H9 (cell line): Measurements from ENCODE around the gene HNRNPH1. TPM values are rescaled to one million over a fixed set of nuclear protein-coding genes. Genes with fewer than 3 reads are reported as not detected.
"Not testable (repeated sequence)": the region's sequence is repeated elsewhere in the genome, so short reads cannot be mapped to it uniquely, and the experiment has no call there.

Source experiments
- DNase-seq: peaks from one replicate; pipeline ENCODE4 v3.0.0-alpha.2; 2017
- H2AFZ ChIP-seq: one replicate; pipeline ENCODE4 v1.6.1; 2013; ENCODE audit warnings: mild to moderate bottlenecking, low read length, control low read depth, moderate library complexity
- H2AK5ac ChIP-seq: 2 replicates; pipeline ENCODE4 v1.6.1; 2013; ENCODE audit warnings: low read length, control low read depth, mixed read lengths; ENCODE audit not compliant: insufficient read length
- H2BK120ac ChIP-seq: one replicate; pipeline ENCODE4 v1.6.1; 2013; ENCODE audit warnings: low read depth, mild to moderate bottlenecking, low read length, control low read depth, inconsistent platforms; ENCODE audit not compliant: poor library complexity, severe bottlenecking
- H2BK12ac ChIP-seq: 2 replicates; pipeline ENCODE4 v1.6.1; 2013; ENCODE audit warnings: low read length, control low read depth, mixed read lengths, low read depth; ENCODE audit not compliant: insufficient read length
- H2BK15ac ChIP-seq: 2 replicates; pipeline ENCODE4 v1.6.1; 2013; ENCODE audit warnings: low read depth, low read length, control low read depth
- H2BK20ac ChIP-seq: one replicate; pipeline ENCODE4 v1.6.1; 2013; ENCODE audit warnings: low read depth, mild to moderate bottlenecking, low read length, control low read depth, inconsistent platforms; ENCODE audit not compliant: poor library complexity, severe bottlenecking
- H2BK5ac ChIP-seq: 2 replicates; pipeline ENCODE4 v1.6.1; 2013; ENCODE audit warnings: low read length, control low read depth, mixed read lengths; ENCODE audit not compliant: insufficient read length
- H3K14ac ChIP-seq: 2 replicates; pipeline ENCODE4 v1.6.1; 2013; ENCODE audit warnings: low read length, control low read depth; ENCODE audit not compliant: insufficient read depth
- H3K18ac ChIP-seq: 2 replicates; pipeline ENCODE4 v1.6.1; 2013; ENCODE audit warnings: low read depth, mild to moderate bottlenecking, mixed read lengths, low read length, control low read depth; ENCODE audit not compliant: insufficient read length
- H3K23ac ChIP-seq: 2 replicates; pipeline ENCODE4 v1.6.1; 2013; ENCODE audit warnings: low read length, control low read depth, mixed read lengths, low read depth; ENCODE audit not compliant: insufficient read length
- H3K23me2 ChIP-seq: 2 replicates; pipeline ENCODE4 v1.6.1; 2013; ENCODE audit warnings: low read depth, mild to moderate bottlenecking, mixed read lengths, low read length, control low read depth; ENCODE audit not compliant: insufficient read length, poor library complexity, severe bottlenecking
- H3K27ac ChIP-seq: 2 replicates; pipeline ENCODE4 v1.5.1; 2013; ENCODE audit warnings: low read length, control low read depth, mixed read lengths, low read depth; ENCODE audit not compliant: insufficient read length
- H3K27me3 ChIP-seq: 2 replicates; pipeline ENCODE4 v1.6.1; 2013; ENCODE audit warnings: low read length, control low read depth, inconsistent platforms; ENCODE audit not compliant: insufficient read depth
- H3K4ac ChIP-seq: 2 replicates; pipeline ENCODE4 v1.6.1; 2013; ENCODE audit warnings: low read depth, mild to moderate bottlenecking, control low read depth, inconsistent platforms, low read length, moderate library complexity
- H3K4me1 ChIP-seq: 2 replicates; pipeline ENCODE4 v1.6.1; 2013; ENCODE audit warnings: low read length, control low read depth, inconsistent platforms; ENCODE audit not compliant: insufficient read depth
- H3K4me2 ChIP-seq: 2 replicates; pipeline ENCODE4 v1.6.1; 2013; ENCODE audit warnings: low read length, control low read depth, mixed read lengths; ENCODE audit not compliant: insufficient read length, insufficient read depth
- H3K56ac ChIP-seq: 2 replicates; pipeline ENCODE4 v1.6.1; 2013; ENCODE audit warnings: low read depth, mild to moderate bottlenecking, mixed read lengths, low read length, control low read depth; ENCODE audit not compliant: insufficient read length
- H3K79me1 ChIP-seq: 2 replicates; pipeline ENCODE4 v1.6.1; 2013; ENCODE audit warnings: low read depth, mild to moderate bottlenecking, moderate library complexity, low read length, control low read depth, inconsistent platforms; ENCODE audit not compliant: insufficient read depth, poor library complexity, severe bottlenecking
- H3K79me2 ChIP-seq: 2 replicates; pipeline ENCODE4 v1.6.1; 2013; ENCODE audit warnings: low read length, control low read depth, inconsistent platforms; ENCODE audit not compliant: insufficient read depth
- H3K9ac ChIP-seq: 2 replicates; pipeline ENCODE4 v1.6.1; 2013; ENCODE audit warnings: low read length, control low read depth, mixed read lengths; ENCODE audit not compliant: insufficient read length; ENCODE audit errors: extremely low read depth
- H3K9me3 ChIP-seq: one replicate; pipeline ENCODE4 v1.6.1; 2013; ENCODE audit warnings: low read depth, low read length, inconsistent platforms; ENCODE audit not compliant: control insufficient read depth
- H3T11ph ChIP-seq: one replicate; pipeline ENCODE4 v1.6.1; 2013; ENCODE audit warnings: mild to moderate bottlenecking, low read length, control low read depth, inconsistent platforms
- H4K20me1 ChIP-seq: one replicate; pipeline ENCODE4 v1.6.1; 2013; ENCODE audit not compliant: control insufficient read depth, insufficient read length, insufficient read depth
- H4K5ac ChIP-seq: 2 replicates; pipeline ENCODE4 v1.6.1; 2013; ENCODE audit warnings: low read depth, mild to moderate bottlenecking, mixed read lengths, low read length, control low read depth; ENCODE audit not compliant: insufficient read length
- H4K8ac ChIP-seq: replicated peaks from 2 replicates; pipeline ENCODE4 v1.6.1; 2013; ENCODE audit warnings: low read length, control low read depth, mixed read lengths, low read depth; ENCODE audit not compliant: insufficient read length
- H4K91ac ChIP-seq: 2 replicates; pipeline ENCODE4 v1.6.1; 2013; ENCODE audit warnings: low read depth, mild to moderate bottlenecking, moderate library complexity, mixed read lengths, low read length, control low read depth; ENCODE audit not compliant: insufficient read length
- H3K27ac Mint-ChIP-seq, 3 experiments: 2 replicates in 2 of 3; 3 replicates in 1 of 3; pipeline ENCODE4 v1.8.0; 2020 to 2021; ENCODE audit warnings: mixed read lengths in 3 of 3, mild to moderate bottlenecking in 1 of 3, moderate library complexity in 1 of 3
- H3K27me3 Mint-ChIP-seq: 2 replicates; pipeline ENCODE4 v1.8.0; 2021; ENCODE audit warnings: low read depth, mild to moderate bottlenecking, moderate library complexity, mixed read lengths
- H3K36me3 Mint-ChIP-seq, 3 experiments: 2 replicates in 2 of 3; 3 replicates in 1 of 3; pipeline ENCODE4 v1.8.0; 2020 to 2021; ENCODE audit warnings: low read depth in 3 of 3, mixed read lengths in 3 of 3; ENCODE audit not compliant: insufficient read depth in 1 of 3
- H3K4me1 Mint-ChIP-seq, 2 experiments: 2 replicates each; pipeline ENCODE4 v1.8.0; 2020; ENCODE audit warnings: mixed read lengths in 2 of 2
- H3K4me3 Mint-ChIP-seq, 2 experiments: 2 replicates in 1 of 2; 3 replicates in 1 of 2; pipeline ENCODE4 v1.8.0; 2020 to 2021; ENCODE audit warnings: mild to moderate bottlenecking in 2 of 2, mixed read lengths in 2 of 2, moderate library complexity in 1 of 2
- H3K9me3 Mint-ChIP-seq, 2 experiments: 2 replicates in 1 of 2; 3 replicates in 1 of 2; pipeline ENCODE4 v1.8.0; 2020; ENCODE audit warnings: mild to moderate bottlenecking in 2 of 2, mixed read lengths in 2 of 2, moderate library complexity in 1 of 2
- CTCF ChIP-seq: fragments of 200-600 bp; sonication (generic); conservative IDR thresholded peaks from 3 replicates; pipeline ENCODE4 v1.8.0; 2021; ENCODE audit warnings: antibody characterized with exemption, mild to moderate bottlenecking
- WGBS: extraction: QIAGEN DNeasy Blood & Tissue Kit; methylation state at CpG from one replicate; pipeline ENCODE4 v1.1.7; 2013; ENCODE audit warnings: missing lambda C conversion rate, low lambda C conversion rate, mixed read lengths; ENCODE audit not compliant: insufficient read length; ENCODE audit errors: extremely low coverage; 5-methylcytosine and 5-hydroxymethylcytosine counted together
- total RNA-seq: library from RNA; stranded (reverse); gene quantifications from 2 replicates; pipeline ENCODE4 v1.2.1, GENCODE V29; 2021

HNRNPH1 gene
- total RNA-seq, 1 experiment from 2014 or later = 1,066 TPM

GRCh38 chr5:179648410-179648809 lies 24.9 kb upstream of the HNRNPH1 start:
- Histone ChIP-seq H2AK5ac (no peak overlapping the region), H4K20me1 (no peaks in the 10 kb centered on the region), H3K79me1 (no peaks in the 10 kb centered on the region), H4K5ac (no peak overlapping the region), H3K14ac (no peak overlapping the region), H3K79me2 (no peaks in the 10 kb centered on the region), H3K4ac (no peak overlapping the region), H2BK5ac (no peak overlapping the region), H3K4me1 (no peaks in the 10 kb centered on the region), H3K4me2 (no peak overlapping the region), H2BK12ac (no peak overlapping the region), H3K27me3 (no peaks in the 10 kb centered on the region), H4K91ac (no peak overlapping the region), H2BK20ac (no peak overlapping the region), H2BK120ac (no peak overlapping the region), H2AFZ (no peak overlapping the region), H3T11ph (no peak overlapping the region), H3K18ac (no peak overlapping the region), H3K23ac (no peak overlapping the region), H3K27ac (no peak overlapping the region), H3K9ac (no peak overlapping the region), H4K8ac (no peak overlapping the region), H3K56ac (no peak overlapping the region), H3K9me3 (no peaks in the 10 kb centered on the region), H2BK15ac (no peak overlapping the region), H3K23me2 (no peaks in the 10 kb centered on the region)
- Mint-ChIP-seq H3K4me3 (no peak overlapping the region), H3K27ac (no peak overlapping the region), H3K4me1 (peaks cover 5 to 7% of the 10 kb centered on the region in 2 experiments; a peak in 3 of 4 replicates), H3K9me3 (peaks cover 7 to 10% of the 10 kb centered on the region in 2 experiments), H3K27me3 (peaks cover 15% of the 10 kb centered on the region), H3K36me3 (peaks cover 4 to 6% (median 5%) of the 10 kb centered on the region in 3 experiments; a peak in 4 of 7 replicates)
- WGBS = no CpG with 5 or more reads among the region's 9 CpGs
- no peak for DNase-seq
- no peak for TF ChIP-seq CTCF

- not testable (repeated sequence) for H2BK120ac ChIP-seq, H3K79me1 ChIP-seq, H3K27me3 Mint-ChIP-seq, DNase-seq, H3K23me2 ChIP-seq, H3T11ph ChIP-seq, H3K23ac ChIP-seq, H2BK12ac ChIP-seq, H3K4me2 ChIP-seq, H3K14ac ChIP-seq, H4K20me1 ChIP-seq, H2BK5ac ChIP-seq, H3K18ac ChIP-seq, H3K9me3 ChIP-seq, H4K91ac ChIP-seq, H3K4ac ChIP-seq, H2AK5ac ChIP-seq, H3K9ac ChIP-seq, H3K4me3 Mint-ChIP-seq, H3K79me2 ChIP-seq, H4K8ac ChIP-seq, H3K9me3 Mint-ChIP-seq, H2BK20ac ChIP-seq, H2BK15ac ChIP-seq, H3K36me3 Mint-ChIP-seq, H3K27me3 ChIP-seq, H3K4me1 Mint-ChIP-seq, H3K4me1 ChIP-seq, H2AFZ ChIP-seq, H3K27ac Mint-ChIP-seq, H3K27ac ChIP-seq, H4K5ac ChIP-seq, H3K56ac ChIP-seq
- no CpG with 5 or more reads among the region's 5 CpGs for WGBS
Observed at GRCh38 chr5:179644766-179645165, 21.3 kb upstream of the HNRNPH1 start.
